Testis (tissue), 2 donors: ENCODE data around the gene NPAS3.
"Not testable (repeated sequence)": the region's sequence is repeated elsewhere in the genome, so short reads cannot be mapped to it uniquely, and the experiment has no call there.

ENCODE experiments used
- CTCF ChIP-seq, 3 experiments: fragments of 450-650 bp in 2 of 3; fragments of 200-600 bp in 1 of 3; sonication (generic) in 1 of 3; IDR thresholded peaks; one replicate each; pipeline ENCODE4 v1.5.1; 2016 to 2019; ENCODE audit warnings: antibody characterized with exemption in 3 of 3, mild to moderate bottlenecking in 2 of 3, moderate library complexity in 1 of 3
- POLR2A ChIP-seq: fragments of 450-650 bp; IDR thresholded peaks from one replicate; pipeline ENCODE4 v1.6.1; 2017; ENCODE audit warnings: antibody characterized with exemption, mild to moderate bottlenecking, moderate library complexity

- not testable (repeated sequence) for TF ChIP-seq CTCF (IDR thresholded peaks at IDR 0.05); POLR2A
Measured at GRCh38 chr14:33088274-33088673, 149.6 kb downstream of the NPAS3 start.
